ENCODE measurements around the gene ASAP2. TPM values are rescaled to one million over a fixed set of nuclear protein-coding genes. Genes with fewer than 3 reads are reported as not detected.
A peak's percentile ranks its signal among the peaks of the same experiment; 100 is the strongest.

ASAP2 gene
- total RNA-seq, 1 donor from 2014 or later = 45.6 TPM

DNA sequence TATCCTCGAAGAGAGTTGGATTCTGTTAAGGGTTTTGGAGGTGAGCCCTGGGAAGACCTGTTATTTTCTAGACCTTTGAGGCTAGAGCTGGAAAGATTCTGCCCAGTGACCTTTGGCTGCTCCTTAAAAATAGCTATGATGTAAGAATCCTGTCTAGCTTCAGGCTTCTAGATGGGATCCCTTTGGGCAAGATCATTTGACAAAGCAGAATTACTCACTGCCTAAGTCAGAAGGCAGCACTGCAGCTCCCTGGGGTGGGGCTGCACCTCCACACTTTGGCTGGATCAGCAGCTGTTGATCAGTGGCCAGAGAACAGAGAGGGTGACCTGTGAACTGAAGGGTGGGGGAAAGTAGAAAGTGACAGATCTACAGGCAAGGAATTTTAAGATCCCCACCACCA is 103.8 kb downstream of the ASAP2 start:
- Mint-ChIP-seq H3K27me3 (no peaks in the 10 kb centered on the region), H3K4me1 (ENCODE audit: unreplicated experiment) (peaks cover 33% of the 10 kb centered on the region), H3K4me3 (no peak overlapping the region), H3K27ac (peak overlapping the region; percentile 59), H3K9me3 (no peaks in the 10 kb centered on the region), H3K36me3 (peaks cover 9% of the 10 kb centered on the region)
- DNase-seq (ENCODE audit: extremely low spot score, unreplicated experiment) = no peak
- TF ChIP-seq, protein P1, sequence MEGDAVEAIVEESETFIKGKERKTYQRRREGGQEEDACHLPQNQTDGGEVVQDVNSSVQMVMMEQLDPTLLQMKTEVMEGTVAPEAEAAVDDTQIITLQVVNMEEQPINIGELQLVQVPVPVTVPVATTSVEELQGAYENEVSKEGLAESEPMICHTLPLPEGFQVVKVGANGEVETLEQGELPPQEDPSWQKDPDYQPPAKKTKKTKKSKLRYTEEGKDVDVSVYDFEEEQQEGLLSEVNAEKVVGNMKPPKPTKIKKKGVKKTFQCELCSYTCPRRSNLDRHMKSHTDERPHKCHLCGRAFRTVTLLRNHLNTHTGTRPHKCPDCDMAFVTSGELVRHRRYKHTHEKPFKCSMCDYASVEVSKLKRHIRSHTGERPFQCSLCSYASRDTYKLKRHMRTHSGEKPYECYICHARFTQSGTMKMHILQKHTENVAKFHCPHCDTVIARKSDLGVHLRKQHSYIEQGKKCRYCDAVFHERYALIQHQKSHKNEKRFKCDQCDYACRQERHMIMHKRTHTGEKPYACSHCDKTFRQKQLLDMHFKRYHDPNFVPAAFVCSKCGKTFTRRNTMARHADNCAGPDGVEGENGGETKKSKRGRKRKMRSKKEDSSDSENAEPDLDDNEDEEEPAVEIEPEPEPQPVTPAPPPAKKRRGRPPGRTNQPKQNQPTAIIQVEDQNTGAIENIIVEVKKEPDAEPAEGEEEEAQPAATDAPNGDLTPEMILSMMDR (conservative IDR thresholded peaks at IDR 0.05) = no peak

DNA sequence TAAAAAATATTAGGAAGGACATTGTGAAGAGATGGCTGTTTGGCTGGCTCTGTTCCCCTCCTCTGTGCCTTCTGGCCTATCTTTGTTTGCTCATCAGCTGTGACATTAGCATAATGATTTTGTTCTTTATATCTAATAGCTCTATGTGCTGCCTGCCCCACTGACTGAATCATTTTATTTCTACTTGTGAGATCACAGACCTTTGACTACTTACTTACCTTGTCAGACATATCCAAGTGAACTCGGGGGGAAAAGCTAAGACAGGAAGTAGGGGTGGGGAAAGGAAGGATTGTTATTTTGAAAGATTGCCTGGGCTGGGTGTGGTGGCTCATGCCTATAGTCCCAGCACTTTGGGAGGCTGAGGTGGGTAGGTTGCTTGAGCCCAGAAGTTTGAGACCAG is 104.2 kb downstream of the ASAP2 start:
- peaks cover 33% of the 10 kb centered on the region for H3K4me1 Mint-ChIP-seq (ENCODE audit: unreplicated experiment)

DNA sequence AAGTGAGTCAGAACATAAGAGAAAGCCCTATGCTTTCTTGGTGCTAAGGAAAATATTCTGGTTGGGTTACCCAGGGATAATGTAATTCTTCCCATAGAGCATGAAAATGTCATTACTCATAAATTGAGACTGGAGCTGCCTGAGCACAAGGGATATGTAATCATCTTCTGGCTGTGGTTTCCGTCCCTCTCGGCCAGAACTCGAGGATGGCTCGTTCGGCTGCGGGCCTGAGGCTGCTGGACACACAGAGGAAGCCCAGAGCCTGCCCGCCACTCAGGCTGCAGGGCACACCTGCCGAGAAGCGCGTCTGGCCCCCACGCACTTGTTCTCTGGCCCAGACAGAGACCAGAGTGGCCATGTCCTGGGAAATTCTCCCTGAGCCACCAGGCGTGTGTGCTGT is 104.9 kb downstream of the ASAP2 start:
- TF ChIP-seq, protein P1 (conservative IDR thresholded peaks at IDR 0.05) = no peak
- peaks cover 33% of the 10 kb centered on the region for H3K4me1 Mint-ChIP-seq (ENCODE audit: unreplicated experiment)
- no peak overlapping the region for H3K4me3 Mint-ChIP-seq
- no peaks in the 10 kb centered on the region for H3K9me3 Mint-ChIP-seq
- peaks cover 9% of the 10 kb centered on the region for H3K36me3 Mint-ChIP-seq
- no peak overlapping the region for H3K27ac Mint-ChIP-seq
- no peak for DNase-seq (ENCODE audit: extremely low spot score, unreplicated experiment)
- no peaks in the 10 kb centered on the region for H3K27me3 Mint-ChIP-seq

More for the DNA sequence above, 104.2 kb downstream of the ASAP2 start:
- DNase-seq (ENCODE audit: extremely low spot score, unreplicated experiment) = no peak
- TF ChIP-seq, protein P1 (conservative IDR thresholded peaks at IDR 0.05) = no peak
- H3K4me3 Mint-ChIP-seq = no peak overlapping the region
- H3K9me3 Mint-ChIP-seq = no peaks in the 10 kb centered on the region
- H3K27ac Mint-ChIP-seq = peak overlapping the region; percentile 59
- no peaks in the 10 kb centered on the region for H3K27me3 Mint-ChIP-seq
- H3K36me3 Mint-ChIP-seq = peaks cover 9% of the 10 kb centered on the region

DNA sequence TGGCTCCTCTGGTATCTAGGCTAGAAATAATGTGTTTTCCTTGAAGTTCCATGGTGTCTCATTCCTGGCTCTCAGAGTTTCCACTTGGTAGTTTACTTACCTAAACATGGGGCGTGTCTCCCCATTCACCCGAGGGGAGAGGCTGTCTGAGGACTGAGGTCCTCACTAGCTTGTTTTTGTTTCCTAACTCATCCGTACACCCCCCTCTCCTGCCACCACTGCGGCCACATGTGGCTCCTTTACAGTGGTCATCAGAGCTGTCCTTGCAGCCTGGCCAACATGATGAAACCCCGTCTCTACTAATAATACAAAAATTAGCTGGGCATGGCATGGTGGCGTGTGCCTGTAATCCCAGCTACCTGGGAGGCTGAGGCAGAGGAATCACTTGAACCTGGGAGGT is 106.0 kb downstream of the ASAP2 start:
- H3K4me1 Mint-ChIP-seq (ENCODE audit: unreplicated experiment) = peaks cover 32% of the 10 kb centered on the region

DNA sequence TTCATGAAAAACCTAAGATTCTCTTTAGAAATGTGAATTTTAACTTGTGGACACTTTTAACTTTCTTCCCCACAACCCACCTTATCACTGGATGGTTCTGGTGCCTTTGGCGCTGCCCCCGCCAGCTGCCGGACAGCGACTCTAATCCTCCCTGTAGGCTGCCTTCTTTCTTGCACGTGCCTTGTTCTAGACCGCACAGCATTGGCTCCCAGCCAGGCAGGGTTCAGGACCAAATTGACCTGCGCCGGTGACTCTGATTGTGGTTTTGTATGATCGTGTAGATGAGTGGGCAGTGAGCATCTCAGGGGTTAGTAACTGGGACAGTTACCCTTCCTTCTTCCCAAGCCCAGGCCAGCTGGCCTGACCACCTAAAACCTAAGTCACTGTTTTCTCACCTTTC is 106.8 kb downstream of the ASAP2 start:
- Mint-ChIP-seq H3K27ac (no peak overlapping the region), H3K4me3 (no peak overlapping the region), H3K36me3 (peaks cover 9% of the 10 kb centered on the region), H3K9me3 (no peaks in the 10 kb centered on the region), H3K27me3 (no peaks in the 10 kb centered on the region), H3K4me1 (ENCODE audit: unreplicated experiment) (peaks cover 27% of the 10 kb centered on the region)
- TF ChIP-seq, protein P1 (conservative IDR thresholded peaks at IDR 0.05) = no peak
- DNase-seq (ENCODE audit: extremely low spot score, unreplicated experiment) = no peak

More for the DNA sequence above, 106.0 kb downstream of the ASAP2 start:
- Mint-ChIP-seq H3K27me3 (no peaks in the 10 kb centered on the region), H3K36me3 (peaks cover 9% of the 10 kb centered on the region), H3K4me3 (no peak overlapping the region), H3K27ac (peak overlapping the region; percentile 20), H3K9me3 (no peaks in the 10 kb centered on the region)
- no peak for DNase-seq (ENCODE audit: extremely low spot score, unreplicated experiment)
- TF ChIP-seq, protein P1 (conservative IDR thresholded peaks at IDR 0.05) = no peak

All from type B pancreatic cell (in vitro differentiated cells).